Measurements from ENCODE around the gene AUTS2. TPM values are rescaled to one million over a fixed set of nuclear protein-coding genes. Genes with fewer than 3 reads are reported as not detected.

AUTS2 gene
- total and polyA plus RNA-seq, 4 donors = 4.9 to 24.4 (median 7.0) TPM

GRCh38 chr7:70267381-70268120 is 669.3 kb downstream of the AUTS2 start:
- Histone ChIP-seq H3K4me3 (ENCODE audit: low read depth in 1 of 3, low read length in 3 of 3) (no peak overlapping the region), H3K9me3 (ENCODE audit: control insufficient read depth in 4 of 4, low read length in 3 of 4) (no peaks in the 10 kb centered on the region), H3K27ac (ENCODE audit: low read depth in 1 of 2, low read length in 2 of 2) (no peak overlapping the region), H3K9ac (ENCODE audit: low read depth in 1 of 2, low read length in 2 of 2) (no peak overlapping the region), H3K27me3 (ENCODE audit: control insufficient read depth in 4 of 4, insufficient read depth in 4 of 4, low read length in 3 of 4) (no peaks in the 10 kb centered on the region), H3K4me1 (ENCODE audit: control insufficient read depth in 4 of 4, insufficient read depth in 4 of 4, low read length in 3 of 4) (no peaks in the 10 kb centered on the region), H3K36me3 (ENCODE audit: control insufficient read depth in 4 of 4, insufficient read depth in 3 of 4, low read depth in 1 of 4, low read length in 3 of 4) (no peaks in the 10 kb centered on the region)
- TF ChIP-seq CTCF (IDR thresholded peaks at IDR 0.05; ENCODE audit: low read depth, low read length, missing input control) (no peak), NR2F2 (IDR thresholded peaks at IDR 0.05) (no peak)
- DNase-seq (ENCODE audit: low spot score) = no peak
- 76% methylated on average over 5 of the region's 5 CpGs for WGBS

- H3K4me3 ChIP-seq (ENCODE audit: low read depth in 1 of 3, low read length in 3 of 3) = no peak overlapping the region
These were observed 669.9 kb downstream of the AUTS2 start for GRCh38 chr7:70268179-70268578.

More at GRCh38 chr7:70268179-70268578, 669.9 kb downstream of the AUTS2 start:
- TF ChIP-seq REST (IDR thresholded peaks at IDR 0.05) = no peak
- no peak for TF ChIP-seq ATF3 (IDR thresholded peaks at IDR 0.05)
- no peak for TF ChIP-seq EGR1 (IDR thresholded peaks at IDR 0.05; ENCODE audit: low read depth in 2 of 2)
- no peak for TF ChIP-seq HNF4G (IDR thresholded peaks at IDR 0.05)
- TF ChIP-seq TAF1 (conservative IDR thresholded peaks at IDR 0.05) = no peak
- no peak for TF ChIP-seq GABPA (IDR thresholded peaks at IDR 0.05 in 1 of 2, conservative IDR thresholded peaks at IDR 0.05 in 1 of 2)
- TF ChIP-seq FOXA1 (IDR thresholded peaks at IDR 0.05) = no peak
- no peak for TF ChIP-seq RXRA (IDR thresholded peaks at IDR 0.05)
- no peak for TF ChIP-seq RAD21 (IDR thresholded peaks at IDR 0.05)
- TF ChIP-seq HNF4A (conservative IDR thresholded peaks at IDR 0.05) = no peak
- TF ChIP-seq ZBTB33 (IDR thresholded peaks at IDR 0.05) = no peak
- no peak for TF ChIP-seq JUND (IDR thresholded peaks at IDR 0.05)
- no peak for TF ChIP-seq NR2F2 (IDR thresholded peaks at IDR 0.05)
- no peak for TF ChIP-seq SP1 (IDR thresholded peaks at IDR 0.05)
- Histone ChIP-seq H3K27ac (ENCODE audit: low read depth in 1 of 2, low read length in 2 of 2) (no peak overlapping the region), H3K9ac (ENCODE audit: low read depth in 1 of 2, low read length in 2 of 2) (no peak overlapping the region), H3K4me1 (ENCODE audit: control insufficient read depth in 4 of 4, insufficient read depth in 4 of 4, low read length in 3 of 4) (no peaks in the 10 kb centered on the region), H3K27me3 (ENCODE audit: control insufficient read depth in 4 of 4, insufficient read depth in 4 of 4, low read length in 3 of 4) (no peaks in the 10 kb centered on the region), H3K36me3 (ENCODE audit: control insufficient read depth in 4 of 4, insufficient read depth in 3 of 4, low read depth in 1 of 4, low read length in 3 of 4) (no peaks in the 10 kb centered on the region), H3K9me3 (ENCODE audit: control insufficient read depth in 4 of 4, low read length in 3 of 4) (no peaks in the 10 kb centered on the region)
- 57% methylated on average over 2 of the region's 2 CpGs for WGBS
- no peak for DNase-seq (ENCODE audit: low spot score)
